ENCODE measurements around the gene CRADD.

DNA sequence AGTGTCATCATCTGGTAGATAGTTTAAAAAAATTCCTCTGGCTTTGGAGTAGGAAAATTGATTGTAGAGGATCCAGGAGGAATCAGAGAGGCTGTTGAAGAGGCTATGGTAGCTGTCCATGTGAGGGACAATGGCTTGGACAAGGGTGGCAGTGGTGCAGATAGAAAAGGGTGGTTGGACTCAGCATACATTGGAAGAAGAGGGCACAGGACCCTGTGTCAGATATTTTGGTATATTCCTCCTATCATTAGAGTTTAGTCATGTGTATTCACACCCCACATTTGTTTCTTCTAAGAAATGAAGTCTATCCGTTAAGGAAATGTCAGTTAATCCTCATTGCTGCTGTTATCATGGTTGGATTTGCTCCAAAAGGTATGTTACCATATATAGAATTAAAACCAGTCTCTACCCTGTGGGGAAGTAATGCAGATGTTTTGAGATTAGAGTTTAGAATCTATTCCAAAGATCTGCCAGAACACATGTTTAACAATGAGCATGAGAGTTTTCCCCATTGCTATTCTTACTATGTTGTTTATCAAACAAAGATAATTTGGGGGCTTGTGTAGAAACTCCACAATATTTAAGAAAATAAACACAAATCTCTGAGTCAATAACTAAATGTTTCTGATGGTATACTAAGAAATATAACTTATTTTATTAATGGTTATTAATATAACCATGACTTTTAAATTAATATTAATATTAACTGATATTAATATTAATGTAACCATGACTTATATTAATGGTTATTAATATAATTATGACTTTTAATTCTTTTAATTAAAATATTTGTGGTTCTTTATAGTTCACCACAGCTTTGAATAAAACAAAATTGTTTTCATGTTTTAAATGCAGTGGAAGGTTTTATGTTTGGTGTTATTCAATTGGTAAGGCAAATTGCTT lies 80.9 kb downstream of the CRADD start:
- TF ChIP-seq, protein P1, sequence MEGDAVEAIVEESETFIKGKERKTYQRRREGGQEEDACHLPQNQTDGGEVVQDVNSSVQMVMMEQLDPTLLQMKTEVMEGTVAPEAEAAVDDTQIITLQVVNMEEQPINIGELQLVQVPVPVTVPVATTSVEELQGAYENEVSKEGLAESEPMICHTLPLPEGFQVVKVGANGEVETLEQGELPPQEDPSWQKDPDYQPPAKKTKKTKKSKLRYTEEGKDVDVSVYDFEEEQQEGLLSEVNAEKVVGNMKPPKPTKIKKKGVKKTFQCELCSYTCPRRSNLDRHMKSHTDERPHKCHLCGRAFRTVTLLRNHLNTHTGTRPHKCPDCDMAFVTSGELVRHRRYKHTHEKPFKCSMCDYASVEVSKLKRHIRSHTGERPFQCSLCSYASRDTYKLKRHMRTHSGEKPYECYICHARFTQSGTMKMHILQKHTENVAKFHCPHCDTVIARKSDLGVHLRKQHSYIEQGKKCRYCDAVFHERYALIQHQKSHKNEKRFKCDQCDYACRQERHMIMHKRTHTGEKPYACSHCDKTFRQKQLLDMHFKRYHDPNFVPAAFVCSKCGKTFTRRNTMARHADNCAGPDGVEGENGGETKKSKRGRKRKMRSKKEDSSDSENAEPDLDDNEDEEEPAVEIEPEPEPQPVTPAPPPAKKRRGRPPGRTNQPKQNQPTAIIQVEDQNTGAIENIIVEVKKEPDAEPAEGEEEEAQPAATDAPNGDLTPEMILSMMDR (IDR thresholded peaks at IDR 0.05), result no peak
- TF ChIP-seq EP300 (IDR thresholded peaks at IDR 0.05) (no peak), POLR2AphosphoS5 (IDR thresholded peaks at IDR 0.05) (no peak)
